ENCODE data around the gene ALK. TPM values are rescaled to one million over a fixed set of nuclear protein-coding genes. Genes with fewer than 3 reads are reported as not detected.

The ALK gene
- polyA plus RNA-seq, 1 of the 3 experiments (the other 2 are of a cell fraction) = 0.30 TPM

GRCh38 chr2:29447513-29447912, 473.9 kb downstream of the ALK start:
- H3K27me3 ChIP-seq (ENCODE audit: insufficient read depth) = no peaks in the 10 kb centered on the region
- H3K9me3 ChIP-seq = no peaks in the 10 kb centered on the region
- ChIA-PET CTCF (interaction anchor here (1.2 to 1.4 kb wide), 2 partner anchors 22 to 65 kb away, joined by 3 to 4 read pairs; no protein-coding TSS in a partner anchor), POLR2A (no interaction called here)
- H4K20me1 ChIP-seq (ENCODE audit: insufficient read depth) = no peaks in the 10 kb centered on the region
- peak overlapping the region in 1 of 2 experiments; percentile 55; a peak in 1 of 4 replicates for H3K27ac ChIP-seq (ENCODE audit: low read depth in 2 of 2, low read length in 1 of 2)
- H3K4me3 ChIP-seq (ENCODE audit: low read depth in 2 of 2, low read length in 1 of 2) = no peak overlapping the region
- H3K36me3 ChIP-seq (replicated peaks in 1 of 2; ENCODE audit: control insufficient read depth in 1 of 2, insufficient read depth in 2 of 2, low read length in 1 of 2) = no peaks in the 10 kb centered on the region
- no peak overlapping the region for H3K9ac ChIP-seq
- TF ChIP-seq GATA2 (CRISPR knock-in tag; IDR thresholded peaks at IDR 0.05) = no peak
- TF ChIP-seq POLR2AphosphoS5 (IDR thresholded peaks at IDR 0.05; ENCODE audit: low read depth, low read length) = no peak
- no peak for TF ChIP-seq TAF1 (IDR thresholded peaks at IDR 0.05; ENCODE audit: borderline replicate concordance, low read depth, low read length)
- TF ChIP-seq MXI1 (IDR thresholded peaks at IDR 0.05; ENCODE audit: low read depth, low read length) = no peak
- no peak for TF ChIP-seq ELF1 (IDR thresholded peaks at IDR 0.05)
- no peak for TF ChIP-seq IRF3 (IDR thresholded peaks at IDR 0.05; ENCODE audit: low read depth, low read length)
- TF ChIP-seq TCF12 (IDR thresholded peaks at IDR 0.05) = no peak
- TF ChIP-seq FOXM1 (IDR thresholded peaks at IDR 0.05; ENCODE audit: low read depth) = no peak
- no peak for TF ChIP-seq USF1 (IDR thresholded peaks at IDR 0.05; ENCODE audit: borderline replicate concordance, low read depth)
- TF ChIP-seq USF2 (IDR thresholded peaks at IDR 0.05; ENCODE audit: borderline replicate concordance, low read depth, low read length) = no peak
- TF ChIP-seq EZH2phosphoT487 (IDR thresholded peaks at IDR 0.05; ENCODE audit: borderline replicate concordance, low read depth) = no peak
- TF ChIP-seq SMC3 (IDR thresholded peaks at IDR 0.05; ENCODE audit: low read depth, low read length) = no peak
- TF ChIP-seq TEAD4 (IDR thresholded peaks at IDR 0.05; ENCODE audit: borderline replicate concordance, insufficient read depth) = no peak
- no peak for TF ChIP-seq NFIC (IDR thresholded peaks at IDR 0.05; ENCODE audit: borderline replicate concordance)
- no peak for TF ChIP-seq NRF1 (IDR thresholded peaks at IDR 0.05; ENCODE audit: low read depth, low read length)
- TF ChIP-seq PBX3 (IDR thresholded peaks at IDR 0.05) = no peak
- 49% methylated on average over 4 of the region's 4 CpGs for WGBS (ENCODE audit: low lambda C conversion rate)
- no peaks in the 10 kb centered on the region for H3K79me2 ChIP-seq (ENCODE audit: insufficient read depth)
- H2AFZ ChIP-seq (ENCODE audit: low read depth) = no peak overlapping the region
- no peak for DNase-seq
- H3K4me2 ChIP-seq = no peak overlapping the region
- H3K4me1 ChIP-seq (ENCODE audit: control insufficient read depth in 1 of 2, insufficient read depth in 2 of 2, low read depth in 1 of 2, low read length in 1 of 2) = peaks cover 0 to 50% of the 10 kb centered on the region in 2 experiments; a peak in 2 of 4 replicates
- no peaks in the 10 kb centered on the region for H3K9me2 ChIP-seq
- H3F3A ChIP-seq (replicated peaks; ENCODE audit: insufficient read depth) = no peaks in the 10 kb centered on the region
